Muscle layer of colon (tissue), 2 donors: Measurements from ENCODE around the gene FLOT1.

Experiments used
- H3K27ac ChIP-seq: one replicate; pipeline ENCODE4 v1.7.0; 2013; ENCODE audit warnings: low read depth, mild to moderate bottlenecking, low read length, moderate library complexity
- H3K27me3 ChIP-seq, 2 donors: one replicate each; pipeline ENCODE4 v1.7.0; 2013; ENCODE audit warnings: low read length in 2 of 2, mild to moderate bottlenecking in 2 of 2; ENCODE audit not compliant: insufficient read depth in 2 of 2, control insufficient read depth in 1 of 2
- H3K36me3 ChIP-seq: one replicate; pipeline ENCODE4 v1.7.0; 2013; ENCODE audit warnings: mild to moderate bottlenecking, low read length; ENCODE audit not compliant: insufficient read depth
- H3K4me1 ChIP-seq: one replicate; pipeline ENCODE4 v1.7.0; 2013; ENCODE audit warnings: mild to moderate bottlenecking, low read length; ENCODE audit not compliant: insufficient read depth
- H3K4me3 ChIP-seq, 2 donors: one replicate each; pipeline ENCODE4 v1.7.0; 2013; ENCODE audit warnings: low read length in 2 of 2, low read depth in 1 of 2, mild to moderate bottlenecking in 1 of 2, moderate library complexity in 1 of 2
- H3K9ac ChIP-seq: one replicate; pipeline ENCODE4 v1.7.0; 2013; ENCODE audit warnings: low read length
- H3K9me3 ChIP-seq: one replicate; pipeline ENCODE4 v1.7.0; 2013; ENCODE audit warnings: mild to moderate bottlenecking, low read length
- donor health status: abdominal sarcoma.
- donor health status: Adenocarcinoma of cecum.

FLOT1 gene, protein sequence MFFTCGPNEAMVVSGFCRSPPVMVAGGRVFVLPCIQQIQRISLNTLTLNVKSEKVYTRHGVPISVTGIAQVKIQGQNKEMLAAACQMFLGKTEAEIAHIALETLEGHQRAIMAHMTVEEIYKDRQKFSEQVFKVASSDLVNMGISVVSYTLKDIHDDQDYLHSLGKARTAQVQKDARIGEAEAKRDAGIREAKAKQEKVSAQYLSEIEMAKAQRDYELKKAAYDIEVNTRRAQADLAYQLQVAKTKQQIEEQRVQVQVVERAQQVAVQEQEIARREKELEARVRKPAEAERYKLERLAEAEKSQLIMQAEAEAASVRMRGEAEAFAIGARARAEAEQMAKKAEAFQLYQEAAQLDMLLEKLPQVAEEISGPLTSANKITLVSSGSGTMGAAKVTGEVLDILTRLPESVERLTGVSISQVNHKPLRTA

DNA sequence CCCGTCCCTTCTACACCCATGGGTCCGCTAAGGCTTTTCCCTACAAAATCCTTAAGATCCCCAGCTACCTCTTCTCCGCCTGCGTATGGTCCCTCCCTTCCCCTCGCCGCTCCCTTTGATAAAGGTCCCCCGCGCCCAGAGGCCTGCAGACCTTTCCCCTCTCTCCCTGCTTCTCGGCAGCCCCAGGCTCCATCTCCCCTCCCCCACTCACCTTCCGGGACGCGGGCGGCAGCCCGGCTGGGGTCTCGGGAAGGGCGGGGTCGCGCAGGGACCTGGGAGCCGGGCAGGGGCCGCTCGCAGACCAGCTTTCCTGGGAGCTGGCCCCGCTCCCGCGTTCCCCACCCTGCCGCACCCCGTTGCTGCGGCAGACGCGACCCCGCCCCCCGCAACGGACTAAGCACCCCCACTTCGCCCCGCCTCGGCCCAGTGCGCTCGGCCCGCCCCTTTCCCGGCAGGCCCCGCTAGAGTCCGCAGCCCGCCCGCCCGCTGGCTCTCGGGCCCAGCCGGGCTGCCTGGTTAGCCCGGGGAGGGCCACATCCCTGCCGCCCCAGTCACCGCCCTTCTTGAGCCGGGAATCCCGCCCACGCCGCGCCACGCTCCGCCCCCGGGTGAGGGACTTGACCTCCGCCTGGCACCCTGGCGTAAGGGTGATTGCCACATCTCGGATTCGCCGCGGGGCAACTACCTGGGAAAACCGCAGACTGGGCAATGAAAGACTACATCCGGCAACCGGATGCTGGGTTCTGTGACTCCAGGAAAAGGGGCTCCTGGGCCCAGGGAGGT is at the start of gene FLOT1:
Gene FLOT1 (minus strand): TSS at position 372 of the 783 bp plus-strand sequence. CDS start 498 bp downstream, outside the sequence.
- Histone ChIP-seq H3K36me3 (peaks cover 41% of the 10 kb centered on the region), H3K4me3 (peak within 1 kb of the TSS; percentile 80 to 97), H3K9ac (peak within 1 kb of the TSS; percentile 99), H3K27ac (peak within 1 kb of the TSS; percentile 97), H3K27me3 (no peaks in the 10 kb centered on the region), H3K4me1 (peaks cover 33% of the 10 kb centered on the region), H3K9me3 (no peaks in the 10 kb centered on the region)

GRCh38 chr6:30790724-30791383 is 48.4 kb upstream of the FLOT1 start:
- H3K4me1 ChIP-seq = peaks cover 10% of the 10 kb centered on the region

GRCh38 chr6:30789606-30790005 is 47.1 kb upstream of the FLOT1 start:
- no peaks in the 10 kb centered on the region for H3K36me3 ChIP-seq
- no peaks in the 10 kb centered on the region for H3K9me3 ChIP-seq
- H3K27me3 ChIP-seq = no peaks in the 10 kb centered on the region
- H3K4me1 ChIP-seq = peaks cover 10% of the 10 kb centered on the region
- no peak overlapping the region for H3K27ac ChIP-seq
- H3K4me3 ChIP-seq = no peak overlapping the region
- H3K9ac ChIP-seq = no peak overlapping the region

More at GRCh38 chr6:30790724-30791383, 48.4 kb upstream of the FLOT1 start:
- H3K4me3 ChIP-seq = no peak overlapping the region
- H3K9me3 ChIP-seq = no peaks in the 10 kb centered on the region
- no peak overlapping the region for H3K27ac ChIP-seq
- H3K9ac ChIP-seq = no peak overlapping the region
- H3K36me3 ChIP-seq = no peaks in the 10 kb centered on the region
- no peaks in the 10 kb centered on the region for H3K27me3 ChIP-seq

GRCh38 chr6:30787954-30788353 is 45.5 kb upstream of the FLOT1 start:
- Histone ChIP-seq H3K27me3 (no peaks in the 10 kb centered on the region), H3K9ac (no peak overlapping the region), H3K36me3 (no peaks in the 10 kb centered on the region), H3K4me3 (no peak overlapping the region), H3K4me1 (peaks cover 10% of the 10 kb centered on the region), H3K9me3 (no peaks in the 10 kb centered on the region), H3K27ac (peak overlapping the region; percentile 36)

- Histone ChIP-seq H3K27ac (peak overlapping the region; percentile 95), H3K4me1 (peaks cover 47% of the 10 kb centered on the region), H3K9ac (peak overlapping the region; percentile 31), H3K36me3 (no peaks in the 10 kb centered on the region), H3K4me3 (no peak overlapping the region), H3K9me3 (no peaks in the 10 kb centered on the region), H3K27me3 (no peaks in the 10 kb centered on the region)
Observed at GRCh38 chr6:30782425-30783014, 40.0 kb upstream of the FLOT1 start.

DNA sequence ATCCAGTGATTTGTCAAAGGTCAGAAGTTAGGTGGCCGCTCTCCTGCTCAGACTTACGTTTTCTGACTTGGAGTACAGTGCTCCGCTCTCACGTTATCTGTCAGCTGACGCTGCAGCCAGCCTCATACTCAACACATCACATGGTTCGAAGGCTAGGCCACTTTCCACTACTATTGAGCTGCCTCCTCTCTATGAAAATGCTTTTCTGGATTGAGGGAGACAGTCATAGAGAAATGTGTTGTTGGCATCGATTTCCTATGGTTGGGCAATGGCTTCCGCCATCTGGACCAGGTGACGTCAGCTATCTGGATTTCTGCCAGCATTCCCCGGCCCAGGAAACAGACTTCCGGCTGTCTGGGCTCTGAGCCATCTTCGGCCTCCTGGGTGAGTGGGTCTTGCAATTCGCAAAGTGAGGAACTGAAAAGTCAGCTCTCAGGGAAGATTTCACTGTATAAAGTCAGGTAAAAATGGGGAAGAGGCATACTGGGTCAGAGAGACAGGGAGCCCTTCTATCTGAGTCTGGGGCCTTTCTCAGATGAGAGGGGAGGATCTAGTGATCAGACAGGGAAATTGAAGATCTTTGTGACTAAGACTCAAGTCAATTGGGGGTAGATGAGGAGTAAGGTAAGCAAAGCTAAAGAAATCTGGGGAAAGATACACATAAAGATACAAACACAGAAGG is 39.4 kb upstream of the FLOT1 start:
- Histone ChIP-seq H3K4me3 (peak overlapping the region in 1 of 2 donors; percentile 32), H3K4me1 (peaks cover 47% of the 10 kb centered on the region)

DNA sequence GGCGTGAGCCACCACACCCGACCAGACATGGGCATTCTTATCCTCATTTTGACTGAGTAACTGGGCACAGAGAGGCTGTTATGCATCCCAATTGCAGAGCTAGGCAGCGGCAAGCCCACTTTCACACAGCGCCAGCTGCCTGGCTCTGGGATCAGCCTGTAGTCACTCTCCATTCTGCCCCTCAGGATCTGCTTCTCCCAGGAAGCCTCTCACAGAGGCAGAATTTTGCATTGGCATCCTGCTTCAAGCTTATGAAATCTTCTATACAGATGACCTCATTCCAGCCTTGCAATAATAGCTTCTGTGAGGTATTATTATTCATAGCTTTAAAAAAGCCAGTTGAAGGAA is 38.9 kb upstream of the FLOT1 start:
- Histone ChIP-seq H3K4me1 (peaks cover 47% of the 10 kb centered on the region), H3K27me3 (no peaks in the 10 kb centered on the region), H3K27ac (peak overlapping the region; percentile 95), H3K36me3 (no peaks in the 10 kb centered on the region), H3K9me3 (no peaks in the 10 kb centered on the region), H3K9ac (peak overlapping the region; percentile 31), H3K4me3 (peak overlapping the region in 1 of 2 donors; percentile 32)

More for the DNA sequence above, 39.4 kb upstream of the FLOT1 start:
- no peaks in the 10 kb centered on the region for H3K36me3 ChIP-seq
- no peaks in the 10 kb centered on the region for H3K27me3 ChIP-seq
- H3K9me3 ChIP-seq = no peaks in the 10 kb centered on the region
- peak overlapping the region; percentile 95 for H3K27ac ChIP-seq
- H3K9ac ChIP-seq = peak overlapping the region; percentile 31

DNA sequence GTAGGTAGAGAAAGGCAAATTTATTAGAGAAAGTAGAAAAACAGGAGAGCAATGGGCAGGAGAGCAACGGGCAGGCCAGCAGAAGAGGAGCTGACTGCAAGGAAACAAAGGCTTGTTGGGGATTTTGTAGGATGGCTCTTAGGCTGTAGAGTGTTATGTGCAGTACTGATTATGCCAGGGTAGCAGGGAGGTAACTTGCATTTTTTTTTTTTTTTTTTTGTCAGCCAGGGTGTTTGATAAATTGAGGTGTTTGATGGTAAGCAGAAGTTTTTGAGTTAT is 38.1 kb upstream of the FLOT1 start:
- Histone ChIP-seq H3K4me3 (no peak overlapping the region), H3K27ac (peak overlapping the region; percentile 95), H3K9me3 (no peaks in the 10 kb centered on the region), H3K9ac (no peak overlapping the region), H3K4me1 (peaks cover 47% of the 10 kb centered on the region), H3K36me3 (no peaks in the 10 kb centered on the region), H3K27me3 (no peaks in the 10 kb centered on the region)

- no peak overlapping the region for H3K4me3 ChIP-seq
- H3K9me3 ChIP-seq = no peaks in the 10 kb centered on the region
- H3K27ac ChIP-seq = peak overlapping the region; percentile 95
- H3K4me1 ChIP-seq = peaks cover 47% of the 10 kb centered on the region
- no peaks in the 10 kb centered on the region for H3K36me3 ChIP-seq
- no peak overlapping the region for H3K9ac ChIP-seq
- no peaks in the 10 kb centered on the region for H3K27me3 ChIP-seq
Observed at GRCh38 chr6:30779850-30780641, 37.6 kb upstream of the FLOT1 start.

GRCh38 chr6:30778001-30778635 is 35.6 kb upstream of the FLOT1 start:
- Histone ChIP-seq H3K4me1 (peaks cover 47% of the 10 kb centered on the region), H3K27ac (peak overlapping the region; percentile 95)

More at GRCh38 chr6:30778001-30778635, 35.6 kb upstream of the FLOT1 start:
- Histone ChIP-seq H3K9ac (no peak overlapping the region), H3K36me3 (no peaks in the 10 kb centered on the region), H3K9me3 (no peaks in the 10 kb centered on the region), H3K27me3 (no peaks in the 10 kb centered on the region), H3K4me3 (no peak overlapping the region)
